GM12801 (cell line): Measurements from ENCODE around the gene MYH10.

Experiments
- TF ChIP-seq, protein P1 (sequence below): IDR thresholded peaks from one replicate; pipeline ENCODE4 v1.5.1; 2011; ENCODE audit warnings: control low read depth; ENCODE audit not compliant: insufficient read length; ENCODE audit errors: extremely low read depth

MYH10 gene

DNA sequence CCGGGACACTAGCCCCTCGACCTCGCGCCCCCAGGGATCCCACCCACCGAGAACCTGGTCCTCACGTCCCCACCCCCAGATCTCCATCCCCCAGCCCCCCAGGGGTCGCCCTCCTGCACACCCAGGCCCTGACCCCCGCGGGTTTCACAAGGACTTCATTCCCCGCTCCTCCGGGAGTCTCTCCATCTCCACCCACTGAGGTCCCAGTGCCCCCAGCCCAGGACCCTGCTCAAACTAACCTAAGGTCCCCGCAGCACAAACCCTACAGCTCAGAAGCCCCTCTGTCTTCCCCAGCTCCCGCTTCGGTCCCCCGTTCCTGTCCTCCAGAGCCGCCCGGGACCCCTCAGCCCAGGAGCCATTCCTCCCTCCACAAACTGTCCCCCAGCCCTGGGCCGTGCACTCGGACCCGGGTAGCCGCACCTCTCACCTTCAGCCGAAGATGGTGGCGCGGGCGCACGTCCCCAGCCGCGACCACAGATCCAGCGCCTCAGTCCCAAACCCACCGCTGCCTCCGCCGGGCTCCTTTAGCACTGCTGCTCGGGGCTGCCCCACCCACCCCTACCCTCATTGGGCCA is at the start of gene MYH10:
Gene MYH10 (minus strand): TSS at position 499 of the 575 bp plus-strand sequence. CDS start 7,479 bp downstream, outside the sequence.
- TF ChIP-seq, protein P1, sequence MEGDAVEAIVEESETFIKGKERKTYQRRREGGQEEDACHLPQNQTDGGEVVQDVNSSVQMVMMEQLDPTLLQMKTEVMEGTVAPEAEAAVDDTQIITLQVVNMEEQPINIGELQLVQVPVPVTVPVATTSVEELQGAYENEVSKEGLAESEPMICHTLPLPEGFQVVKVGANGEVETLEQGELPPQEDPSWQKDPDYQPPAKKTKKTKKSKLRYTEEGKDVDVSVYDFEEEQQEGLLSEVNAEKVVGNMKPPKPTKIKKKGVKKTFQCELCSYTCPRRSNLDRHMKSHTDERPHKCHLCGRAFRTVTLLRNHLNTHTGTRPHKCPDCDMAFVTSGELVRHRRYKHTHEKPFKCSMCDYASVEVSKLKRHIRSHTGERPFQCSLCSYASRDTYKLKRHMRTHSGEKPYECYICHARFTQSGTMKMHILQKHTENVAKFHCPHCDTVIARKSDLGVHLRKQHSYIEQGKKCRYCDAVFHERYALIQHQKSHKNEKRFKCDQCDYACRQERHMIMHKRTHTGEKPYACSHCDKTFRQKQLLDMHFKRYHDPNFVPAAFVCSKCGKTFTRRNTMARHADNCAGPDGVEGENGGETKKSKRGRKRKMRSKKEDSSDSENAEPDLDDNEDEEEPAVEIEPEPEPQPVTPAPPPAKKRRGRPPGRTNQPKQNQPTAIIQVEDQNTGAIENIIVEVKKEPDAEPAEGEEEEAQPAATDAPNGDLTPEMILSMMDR, result no peak

DNA sequence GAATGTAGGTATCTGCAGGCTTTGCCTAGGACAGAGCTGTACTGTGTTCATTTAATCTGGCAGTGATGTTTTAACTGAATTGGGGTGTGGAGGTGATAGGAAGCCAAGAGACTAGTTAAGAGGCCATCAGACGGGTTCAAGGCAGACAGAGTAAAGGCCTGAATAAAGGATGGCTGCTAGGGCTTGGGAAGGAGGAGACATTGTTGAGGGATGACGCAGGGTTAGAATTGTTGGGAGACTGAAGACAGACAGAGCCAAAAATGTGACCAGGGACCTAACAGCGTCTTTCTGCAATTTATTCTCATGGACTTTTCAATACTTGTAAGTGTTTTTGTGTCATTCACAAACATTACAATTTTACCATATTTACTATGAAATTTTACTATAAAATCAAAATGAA is 48.6 kb upstream of the MYH10 start:
- TF ChIP-seq, protein P1, result no peak

DNA sequence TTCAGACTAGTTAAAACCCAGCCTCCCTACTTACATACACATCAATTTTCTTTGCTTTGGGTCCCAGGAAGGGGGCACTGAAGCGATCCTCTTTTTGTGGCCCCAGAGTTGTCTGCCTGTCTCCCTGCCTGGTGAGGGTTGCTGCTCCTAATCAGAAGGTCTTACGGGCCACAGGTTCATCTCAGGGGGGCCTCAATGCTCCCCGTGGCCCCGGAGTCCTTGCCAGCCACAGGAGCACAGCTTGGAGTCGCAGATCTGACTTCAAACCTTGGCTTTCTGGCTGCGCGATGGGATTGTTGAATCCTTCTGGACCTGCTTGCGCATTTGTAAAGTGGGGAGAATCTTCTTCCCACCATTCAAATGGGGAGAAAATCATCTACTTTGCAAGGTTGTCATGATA is 44.8 kb upstream of the MYH10 start:
- TF ChIP-seq, protein P1, result no peak

DNA sequence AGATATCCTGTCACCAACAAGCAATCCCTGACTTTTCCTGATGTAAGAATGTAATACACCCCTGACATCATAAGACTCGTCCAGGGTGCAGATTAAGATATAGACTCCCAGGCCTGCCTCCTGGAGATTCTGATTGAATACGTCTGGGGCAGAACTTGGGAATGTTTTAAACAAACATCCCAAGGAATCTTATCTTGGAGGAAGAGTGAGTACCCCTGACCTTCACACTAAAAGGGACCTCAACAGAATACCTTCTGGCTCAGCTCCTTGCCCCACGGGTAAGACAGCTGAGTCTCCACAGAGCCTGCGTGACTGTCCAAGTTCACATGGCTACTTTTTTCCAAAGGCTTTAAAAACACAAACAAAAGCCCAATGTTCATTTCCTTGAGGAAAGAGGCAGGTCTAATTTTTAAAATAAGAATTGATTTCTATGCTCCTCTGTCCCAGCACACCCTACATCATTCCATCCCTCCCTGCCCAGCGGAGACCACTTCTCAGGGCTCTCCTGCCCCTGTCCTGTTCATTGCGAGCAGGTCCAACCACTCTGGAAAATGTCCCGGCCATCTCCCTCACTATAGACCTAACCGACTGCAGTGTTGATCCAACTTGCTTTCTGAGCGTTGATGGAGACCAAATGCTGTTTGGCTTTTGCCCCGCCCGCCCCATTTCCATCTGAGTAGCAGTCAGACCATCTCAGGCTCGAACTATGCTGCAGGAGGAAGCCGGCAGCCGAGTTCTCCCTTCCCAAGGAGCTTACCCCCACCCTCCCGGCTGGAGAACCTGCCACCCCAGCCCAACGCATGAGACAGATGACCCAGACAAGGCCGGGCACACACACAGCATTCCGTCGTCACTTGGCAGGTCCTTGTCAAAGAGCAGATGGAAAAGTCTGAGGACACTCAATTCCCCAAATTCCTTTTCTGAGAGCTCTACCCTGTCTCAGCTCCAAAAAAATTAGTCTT is 44.1 kb upstream of the MYH10 start:
- TF ChIP-seq, protein P1, result no peak

DNA sequence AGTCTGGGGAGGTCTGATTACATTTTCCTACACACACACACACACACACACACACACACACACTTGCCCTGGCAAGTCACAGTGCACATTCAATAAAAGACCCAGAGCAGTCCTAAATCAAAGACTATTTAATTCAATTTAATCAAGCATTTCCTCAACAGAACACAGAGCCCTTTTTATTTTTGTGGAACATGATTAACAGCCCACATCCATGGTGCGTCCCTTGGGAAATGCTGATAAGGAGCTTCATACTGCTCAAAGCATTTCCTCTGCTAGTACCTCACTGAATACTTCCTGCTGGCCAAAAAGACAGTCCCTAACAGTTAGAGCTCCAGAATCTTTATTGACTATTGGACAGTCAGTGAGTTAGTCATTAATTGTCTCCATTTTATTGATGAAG is 43.1 kb upstream of the MYH10 start:
- TF ChIP-seq, protein P1, result no peak

DNA sequence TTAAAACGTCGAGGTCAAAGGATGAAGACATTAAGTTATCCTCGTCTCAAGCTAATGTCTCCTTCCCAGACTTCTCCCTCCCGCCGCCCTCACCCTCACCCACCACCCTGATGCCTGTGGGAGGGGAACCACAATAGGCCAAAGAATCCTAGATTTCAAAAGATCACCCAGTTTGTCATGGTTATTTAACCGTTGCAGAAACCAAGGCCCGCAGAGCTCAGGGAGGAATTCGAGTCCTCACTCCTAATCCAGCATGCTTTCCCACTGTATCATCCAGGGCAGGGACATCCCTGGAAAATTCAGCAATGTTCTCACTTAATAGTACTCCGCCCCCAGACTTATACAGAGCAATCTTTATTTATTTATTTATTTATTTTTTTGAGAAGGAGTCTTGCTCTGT is 41.8 kb upstream of the MYH10 start:
- TF ChIP-seq, protein P1, result no peak

DNA sequence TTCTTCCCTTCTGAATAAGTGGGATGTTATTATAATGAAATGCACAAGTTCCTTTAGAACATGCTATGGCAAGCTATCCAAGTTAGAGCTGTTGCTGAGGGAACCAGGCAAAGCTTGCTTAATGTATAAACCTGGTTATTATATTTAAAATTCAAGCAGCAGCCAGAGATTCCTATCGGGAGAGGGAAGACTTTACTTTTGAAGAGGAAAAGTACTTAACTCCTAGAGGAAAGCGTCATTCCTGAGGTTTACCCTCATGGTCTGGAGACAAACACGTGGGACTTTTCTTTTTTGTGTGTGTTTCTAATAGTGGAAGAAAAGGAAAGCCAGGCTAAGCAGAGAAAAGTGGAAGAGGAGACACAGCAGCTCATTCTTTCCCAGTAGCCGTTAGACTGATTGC is 39.9 kb upstream of the MYH10 start:
- TF ChIP-seq, protein P1, result no peak
